CD4-positive, alpha-beta T cell (primary cell): ENCODE data around the gene PTPA. TPM values are rescaled to one million over a fixed set of nuclear protein-coding genes. Genes with fewer than 3 reads are reported as not detected.

Experiments used
- ATAC-seq: fragments of 200-7000 bp; cut with Tn5 transposase; one replicate; pipeline ENCODE4 v1.10.0; 2022; ENCODE audit warnings: mild to moderate bottlenecking; ENCODE audit not compliant: poor library complexity
- CTCF ChIA-PET: fragments of 350-600 bp; sonication (Branson Sonifier 250); formaldehyde crosslinking; loops from one replicate; lab custom pipeline; 2021; ENCODE audit warnings: antibody characterized with exemption, inconsistent platforms; lab: Charles Lee
- POLR2A ChIA-PET: fragments of 350-600 bp; sonication (Branson Sonifier 250); formaldehyde crosslinking; loops from one replicate; lab custom pipeline; 2021; ENCODE audit warnings: antibody characterized with exemption, inconsistent platforms; lab: Charles Lee
- DNase-seq, 14 experiments: peaks; one replicate each; pipeline ENCODE4 v3.0.0-alpha.2; 2013 to 2020; ENCODE audit warnings: mixed read lengths in 2 of 14
- H3K27ac ChIP-seq, 2 donors: one replicate each; pipeline versions ENCODE4 v1.5.1 to v1.7.0; 2013; ENCODE audit warnings: low read length in 2 of 2, low read depth in 1 of 2, mild to moderate bottlenecking in 1 of 2
- H3K27me3 ChIP-seq, 2 experiments: 1 replicate in 1 of 2; 2 replicates in 1 of 2; pipeline versions ENCODE4 v1.6.1 to v1.7.0; 2013; ENCODE audit warnings: low read length in 2 of 2, control low read depth in 1 of 2, mild to moderate bottlenecking in 1 of 2, moderate library complexity in 1 of 2; ENCODE audit not compliant: insufficient read depth in 2 of 2, control insufficient read depth in 1 of 2
- H3K36me3 ChIP-seq: one replicate; pipeline ENCODE4 v1.6.1; 2013; ENCODE audit warnings: low read length, control low read depth; ENCODE audit not compliant: insufficient read depth
- H3K4me1 ChIP-seq: one replicate; pipeline ENCODE4 v1.6.1; 2013; ENCODE audit warnings: low read length, control low read depth; ENCODE audit not compliant: insufficient read depth
- H3K4me3 ChIP-seq: one replicate; pipeline ENCODE4 v1.5.1; 2013; ENCODE audit warnings: mild to moderate bottlenecking, low read length, moderate library complexity
- H3K9me3 ChIP-seq, 2 experiments: 1 replicate in 1 of 2; 2 replicates in 1 of 2; pipeline versions ENCODE4 v1.6.1 to v1.7.0; 2013; ENCODE audit warnings: low read length in 2 of 2, mild to moderate bottlenecking in 2 of 2, control low read depth in 1 of 2, moderate library complexity in 1 of 2; ENCODE audit not compliant: control insufficient read depth in 1 of 2, insufficient read depth in 1 of 2
- H3K27ac Mint-ChIP-seq: one replicate; pipeline ENCODE4 v1.8.0; 2020; ENCODE audit warnings: mixed read lengths
- H3K27me3 Mint-ChIP-seq: one replicate; pipeline ENCODE4 v1.8.0; 2021; ENCODE audit warnings: mixed read lengths
- H3K36me3 Mint-ChIP-seq: one replicate; pipeline ENCODE4 v1.8.0; 2021; ENCODE audit warnings: low read depth, mixed read lengths
- H3K4me1 Mint-ChIP-seq: one replicate; pipeline ENCODE4 v1.8.0; 2021; ENCODE audit warnings: low read depth, mixed read lengths
- H3K4me3 Mint-ChIP-seq: one replicate; pipeline ENCODE4 v1.8.0; 2020; ENCODE audit warnings: mild to moderate bottlenecking, mixed read lengths
- H3K9me3 Mint-ChIP-seq: one replicate; pipeline ENCODE4 v1.8.0; 2020; ENCODE audit warnings: mixed read lengths
- CTCF ChIP-seq: fragments of 200-600 bp; IDR thresholded peaks from one replicate; pipeline ENCODE4 v1.8.0; 2022; ENCODE audit warnings: antibody characterized with exemption, mild to moderate bottlenecking
- intact Hi-C, 2 experiments: fragments of 100-400 bp; cut with DNase I in 1 of 2; cut with micrococcal nuclease in 1 of 2; formaldehyde crosslinking; loops; one replicate each; pipeline versions ENCODE4 v1.15.1 to v1.9.0; 2023 to 2025; cut with DNase I, micrococcal nuclease
- total RNA-seq, 174 experiments: library from RNA in 2 of 174; stranded (reverse) in 2 of 174; gene quantifications; one replicate each; pipeline ENCODE4 v1.2.3 and lab custom pipeline; 2021 to 2026

The PTPA gene
- total RNA-seq, 2 experiments from 2014 or later: 21.6 to 23.3 TPM

- ATAC-seq (no peak), DNase-seq (no peak)
- Mint-ChIP-seq H3K4me3 (no peak overlapping the region), H3K36me3 (no peaks in the 10 kb centered on the region), H3K27ac (no peak overlapping the region), H3K27me3 (no peaks in the 10 kb centered on the region), H3K9me3 (no peaks in the 10 kb centered on the region), H3K4me1 (no peaks in the 10 kb centered on the region)
- Histone ChIP-seq H3K9me3 (no peaks in the 10 kb centered on the region), H3K36me3 (no peaks in the 10 kb centered on the region), H3K4me3 (no peak overlapping the region), H3K4me1 (peaks cover 13% of the 10 kb centered on the region), H3K27me3 (no peaks in the 10 kb centered on the region), H3K27ac (no peak overlapping the region)
- no peak for TF ChIP-seq CTCF
- POLR2A ChIA-PET: interaction anchor here (0.6 kb wide), 1 partner anchor 51 kb away, joined by 3 read pairs; no protein-coding TSS in a partner anchor
- intact Hi-C loops: no loop called here
- CTCF ChIA-PET: interaction anchor here (0.6 to 1.2 kb wide), 2 partner anchors 9 to 369 kb away, joined by 3 read pairs; no protein-coding TSS in a partner anchor
These were observed 71.6 kb downstream of the PTPA start for GRCh38 chr9:129182625-129183494.

- Histone ChIP-seq H3K9me3 (no peaks in the 10 kb centered on the region), H3K27me3 (no peaks in the 10 kb centered on the region), H3K36me3 (no peaks in the 10 kb centered on the region), H3K4me3 (no peak overlapping the region), H3K27ac (no peak overlapping the region), H3K4me1 (peaks cover 9% of the 10 kb centered on the region)
- Mint-ChIP-seq H3K4me1 (no peaks in the 10 kb centered on the region), H3K27ac (no peak overlapping the region), H3K9me3 (no peaks in the 10 kb centered on the region), H3K27me3 (no peaks in the 10 kb centered on the region), H3K36me3 (no peaks in the 10 kb centered on the region), H3K4me3 (no peak overlapping the region)
- no peak for TF ChIP-seq CTCF
- ATAC-seq (no peak), DNase-seq (no peak)
- ChIA-PET CTCF (interaction anchor here (0.6 kb wide), 1 partner anchor 368 kb away, joined by 3 read pairs; no protein-coding TSS in a partner anchor), POLR2A (no interaction called here)
- intact Hi-C loops: no loop called here
These were observed 72.4 kb downstream of the PTPA start for GRCh38 chr9:129183495-129184218.

GRCh38 chr9:129184219-129184524, 73.0 kb downstream of the PTPA start:
- Mint-ChIP-seq H3K27ac (no peak overlapping the region), H3K36me3 (no peaks in the 10 kb centered on the region), H3K4me1 (no peaks in the 10 kb centered on the region), H3K27me3 (no peaks in the 10 kb centered on the region), H3K4me3 (no peak overlapping the region), H3K9me3 (no peaks in the 10 kb centered on the region)
- peaks cover 6% of the 10 kb centered on the region for H3K4me1 ChIP-seq
- no peak overlapping the region for H3K4me3 ChIP-seq
- CTCF ChIA-PET: no interaction called here
- no peaks in the 10 kb centered on the region for H3K36me3 ChIP-seq
- intact Hi-C loops: no loop called here
- H3K9me3 ChIP-seq: no peaks in the 10 kb centered on the region
- DNase-seq: no peak
- no peaks in the 10 kb centered on the region for H3K27me3 ChIP-seq
- no peak overlapping the region for H3K27ac ChIP-seq
- no peak for TF ChIP-seq CTCF
- ATAC-seq: no peak
- POLR2A ChIA-PET: no interaction called here
